DMS53 treated with DMSO at 0.1 percent for 48 hours (cell line): ENCODE measurements around the gene MRPL53.

Experiments
- DNase-seq: peaks from one replicate; lab custom pipeline; 2025; ENCODE audit not compliant: unreplicated experiment; lab: John Stamatoyannopoulos, UW

The MRPL53 gene

DNA sequence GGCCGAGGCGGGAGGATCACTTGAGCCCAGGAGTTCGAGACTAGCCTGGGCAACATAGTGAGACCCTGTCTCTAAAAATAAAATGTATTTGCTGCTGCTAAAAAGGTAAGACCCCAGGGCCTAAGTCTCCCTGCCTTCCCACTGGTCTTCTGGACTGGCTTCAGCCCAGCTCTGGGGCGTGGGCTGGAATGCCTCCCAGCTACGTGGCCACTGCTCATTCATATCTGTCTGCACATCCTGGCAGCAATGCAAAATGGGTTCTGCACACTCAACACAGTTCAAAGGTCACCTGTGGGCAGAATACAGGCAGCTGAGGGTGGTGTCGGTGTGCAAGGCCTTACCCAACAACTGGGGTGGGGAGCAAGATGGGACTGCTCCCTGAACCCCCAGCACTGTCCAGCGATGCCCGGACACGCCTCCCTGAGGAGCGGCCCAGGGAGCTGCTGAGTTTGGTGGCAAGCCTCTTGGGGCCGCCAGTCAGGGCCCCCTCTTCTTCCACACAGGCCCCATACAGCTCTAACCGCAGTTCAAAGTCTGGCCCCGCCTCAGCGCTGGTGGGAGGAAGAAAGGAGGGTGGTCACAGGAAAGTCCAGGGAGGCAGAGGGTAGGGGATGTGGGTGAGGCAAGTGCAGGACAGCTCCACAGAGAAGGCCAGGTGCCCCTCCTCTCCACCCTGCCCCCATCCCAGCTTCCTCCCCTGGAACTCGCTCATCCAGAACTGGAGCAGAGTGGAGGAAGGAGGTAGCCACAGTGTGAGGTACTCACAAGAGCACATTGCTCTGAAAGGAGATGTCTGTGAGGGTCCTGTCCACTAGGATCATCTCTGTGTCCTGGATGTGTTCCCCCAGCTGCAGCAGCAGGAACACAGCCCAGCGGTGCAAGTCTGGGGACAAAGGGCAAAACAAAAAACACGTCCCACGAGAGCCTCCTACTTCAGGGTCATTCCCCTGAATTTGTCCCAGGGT is 42.7 kb downstream of the MRPL53 start:
- DNase-seq: no peak

DNA sequence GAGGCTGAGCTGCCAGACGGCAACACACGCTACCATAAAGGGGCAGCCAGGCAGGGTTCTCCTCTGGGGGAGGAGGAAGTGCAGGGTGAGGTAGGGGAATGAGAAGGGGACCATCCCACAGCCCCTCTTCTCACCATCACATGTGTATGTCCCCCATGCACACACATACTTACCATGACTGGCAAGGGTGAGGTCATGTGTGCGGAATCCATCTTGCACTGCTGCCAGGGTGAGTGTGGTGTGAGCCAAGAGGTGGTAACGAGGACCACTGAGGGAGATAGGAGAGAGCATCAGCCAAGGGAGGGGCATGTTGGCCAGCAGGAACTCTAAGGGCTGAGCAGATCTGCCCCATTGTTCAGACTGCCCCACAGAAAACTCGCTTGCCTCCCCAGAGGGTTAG is 43.8 kb downstream of the MRPL53 start:
- no peak for DNase-seq

DNA sequence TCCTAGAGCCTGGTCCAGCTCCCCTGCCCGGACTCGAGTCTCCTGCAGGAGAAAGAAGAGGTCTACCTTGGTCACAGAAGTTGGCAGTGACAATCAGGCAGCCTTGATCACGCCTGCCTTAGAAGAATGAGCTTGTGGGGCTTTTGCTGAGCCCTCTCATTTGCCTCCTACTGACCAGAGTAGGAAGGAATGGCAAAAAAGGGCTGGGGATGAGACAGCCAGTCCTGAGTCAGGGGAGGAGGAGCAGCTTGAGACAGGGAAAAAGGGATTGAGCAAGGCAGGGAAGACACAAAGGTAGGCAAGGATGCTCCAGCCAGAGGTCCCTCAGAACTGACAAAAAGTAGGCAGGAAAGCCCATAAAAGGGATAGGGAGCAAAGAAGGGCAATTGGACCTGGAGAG is 44.9 kb downstream of the MRPL53 start:
- DNase-seq: no peak

DNA sequence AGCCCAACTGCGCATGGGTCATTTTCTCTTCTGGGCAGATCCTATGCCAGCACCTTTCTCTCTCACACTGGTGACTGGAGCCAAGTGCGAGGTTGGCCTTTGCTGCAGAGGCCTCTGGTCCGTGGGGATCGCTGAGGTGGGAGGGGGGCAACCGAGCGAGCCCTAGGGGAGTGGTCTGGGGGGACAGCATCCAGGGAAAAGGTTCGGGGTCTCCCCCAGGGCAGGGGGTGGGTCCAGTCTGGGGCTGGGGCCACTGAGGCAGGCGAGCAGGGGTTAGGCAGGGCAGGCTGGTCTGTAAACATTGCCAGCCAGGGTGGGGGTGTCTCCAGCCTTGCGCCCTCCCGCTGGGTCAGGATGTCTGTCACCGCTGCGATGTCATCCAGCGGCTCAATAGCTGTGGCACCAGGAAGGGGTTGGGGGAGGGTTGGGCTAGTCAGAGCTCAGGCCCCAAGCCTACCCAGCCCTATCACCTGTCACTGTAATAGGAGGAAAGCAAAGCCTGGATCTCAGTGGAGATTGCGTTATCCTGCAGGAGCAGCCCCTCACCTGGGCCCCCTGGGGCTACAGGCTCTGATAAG is 46.2 kb downstream of the MRPL53 start:
- DNase-seq: no peak

DNA sequence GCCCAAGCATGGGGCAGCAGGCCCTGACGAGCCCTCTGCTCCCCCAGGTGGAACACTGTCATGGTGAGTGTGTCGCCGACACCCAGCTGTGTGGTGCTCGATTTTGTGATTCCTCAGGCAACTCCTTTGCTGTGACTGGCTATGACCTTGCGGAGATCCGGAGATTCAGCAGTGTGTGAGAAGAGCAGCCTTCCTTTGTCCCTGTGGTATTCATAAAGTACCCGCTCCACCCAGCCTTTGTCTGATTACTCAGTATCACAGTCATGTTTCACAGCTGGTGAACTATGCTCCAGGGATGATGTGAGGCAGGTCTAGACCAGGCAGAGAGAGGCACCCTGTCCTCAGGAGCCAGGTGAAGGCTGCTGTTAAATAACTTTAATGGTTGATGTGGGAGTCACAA is 47.0 kb downstream of the MRPL53 start:
- no peak for DNase-seq

DNA sequence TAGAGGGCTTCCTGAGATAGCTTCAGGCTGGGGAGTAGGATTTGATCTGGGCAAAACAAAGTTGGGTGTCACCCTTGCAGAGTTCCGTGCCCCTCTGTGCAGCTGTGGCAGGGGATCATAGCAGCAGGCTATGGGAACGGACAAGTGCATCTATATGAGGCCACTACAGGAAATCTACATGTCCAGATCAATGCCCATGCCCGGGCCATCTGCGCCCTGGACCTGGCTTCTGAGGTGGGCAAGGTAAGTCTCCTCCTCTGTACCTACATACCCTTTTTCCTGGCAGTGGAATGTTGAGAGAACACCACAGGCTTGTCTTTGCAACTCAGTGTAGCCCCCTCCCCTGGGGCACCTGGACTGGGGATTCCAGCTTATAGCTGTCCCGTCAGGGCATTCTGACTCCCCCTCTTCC is 47.5 kb downstream of the MRPL53 start:
- DNase-seq: no peak

DNA sequence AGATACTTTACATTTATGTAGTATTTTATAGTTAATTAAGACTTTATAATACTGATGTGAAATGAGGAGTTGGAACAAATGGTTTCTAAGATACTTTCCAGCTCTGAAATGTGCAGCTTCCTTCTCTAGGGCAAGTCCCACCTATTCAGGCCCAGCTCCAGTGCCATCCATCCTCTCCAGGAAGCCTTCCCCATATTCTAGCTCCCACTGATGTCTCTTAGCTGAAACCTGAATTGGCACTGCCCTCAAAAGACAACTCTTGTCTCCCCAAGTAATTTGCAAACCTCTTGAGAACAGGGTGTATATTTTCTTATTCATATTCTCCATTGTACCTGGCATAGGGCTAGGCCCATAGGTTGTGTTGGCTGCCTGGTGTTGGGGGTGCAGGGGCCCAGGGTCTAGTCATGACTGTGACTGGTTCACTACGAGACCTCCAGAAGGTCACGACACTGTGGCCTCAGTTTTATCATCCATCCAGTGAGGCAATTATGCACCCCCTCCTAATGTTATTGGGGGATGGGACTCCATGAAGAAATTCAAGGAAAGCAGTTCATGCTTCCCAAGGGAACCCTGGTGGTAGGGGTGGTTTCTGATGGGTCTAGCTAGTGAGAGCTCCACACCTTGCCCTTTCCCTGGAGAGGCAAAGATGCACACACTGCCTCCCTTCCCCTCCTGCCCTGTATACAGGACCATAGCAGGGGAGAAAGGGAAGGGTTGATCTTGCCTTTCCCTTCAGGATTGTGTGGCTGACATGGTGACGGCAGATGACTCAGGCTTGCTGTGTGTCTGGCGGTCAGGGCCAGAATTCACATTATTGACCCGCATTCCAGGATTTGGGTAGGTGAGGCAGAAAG is 48.1 kb downstream of the MRPL53 start:
- DNase-seq: no peak

DNA sequence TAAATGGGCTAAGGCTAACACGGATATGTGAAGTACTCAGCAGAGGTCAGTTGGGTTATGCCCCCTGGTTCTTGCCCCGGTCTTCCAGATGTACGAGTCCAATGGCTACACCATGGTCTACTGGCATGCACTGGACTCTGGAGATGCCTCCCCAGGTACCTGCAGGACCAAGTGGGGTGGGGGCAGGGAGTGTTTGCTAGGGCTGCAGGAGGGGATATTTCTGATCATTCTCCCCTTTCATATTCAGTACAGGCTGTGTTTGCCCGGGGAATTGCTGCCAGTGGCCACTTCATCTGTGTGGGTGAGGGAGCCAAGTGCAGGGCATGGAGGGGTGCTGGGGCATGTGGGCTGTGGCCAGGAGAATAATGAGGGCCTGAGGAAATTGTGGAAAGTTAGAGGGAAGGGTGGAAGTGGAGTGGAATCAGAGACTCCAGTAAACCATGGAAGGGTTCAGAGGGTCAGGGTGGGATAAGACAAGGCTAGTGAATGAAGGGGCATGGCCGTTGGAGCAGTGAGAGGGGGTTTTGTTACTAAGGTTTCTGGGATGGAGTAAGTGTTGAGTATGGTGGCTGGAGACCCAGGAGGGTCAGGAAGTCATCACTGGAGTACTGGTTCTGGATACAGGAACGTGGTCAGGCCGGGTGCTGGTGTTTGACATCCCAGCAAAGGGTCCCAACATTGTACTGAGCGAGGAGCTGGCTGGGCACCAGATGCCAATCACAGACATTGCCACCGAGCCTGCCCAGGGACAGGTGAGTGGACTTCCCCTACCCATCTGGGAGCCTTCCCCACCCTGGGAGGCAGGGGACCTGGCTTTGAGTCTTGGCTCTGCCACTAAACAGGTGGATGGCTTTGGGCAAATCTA is 49.0 kb downstream of the MRPL53 start:
- no peak for DNase-seq
